ENCODE results near the gene FAM149A. TPM values are rescaled to one million over a fixed set of nuclear protein-coding genes. Genes with fewer than 3 reads are reported as not detected.

The FAM149A gene
- total and polyA plus RNA-seq, 10 of the 15 experiments (the other 5 are each of a cell fraction or from before 2014, with no cell fraction given): 0.38 to 1.9 (median 0.99) TPM

DNA sequence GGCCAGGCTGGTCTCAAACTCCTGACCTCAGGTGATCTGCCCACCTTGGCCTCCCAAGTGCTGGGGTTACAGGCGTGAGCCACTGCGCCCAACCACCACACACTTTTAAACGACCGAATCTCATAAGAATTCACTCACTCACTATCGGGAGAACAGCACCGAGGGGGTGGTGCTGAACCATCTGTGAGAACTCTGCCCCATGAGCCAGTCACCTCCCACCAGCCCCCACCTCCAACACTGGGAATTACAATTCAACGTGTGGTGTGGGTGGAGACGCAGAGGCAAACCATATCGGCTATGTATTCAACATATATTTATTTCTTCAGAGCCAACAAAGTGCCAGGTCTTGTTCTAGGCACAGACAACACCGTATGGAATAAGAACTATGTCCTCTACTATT, 32.0 kb upstream of the FAM149A start:
- Histone ChIP-seq H3K27ac (ENCODE audit: control insufficient read depth, insufficient read depth) (no peak overlapping the region), H3K4me2 (ENCODE audit: control insufficient read depth, insufficient read depth) (no peak overlapping the region), H3K79me2 (ENCODE audit: control insufficient read depth, insufficient read depth, low read length) (no peaks in the 10 kb centered on the region), H3K4me3 (no peak overlapping the region), H3K27me3 (replicated peaks in 1 of 2; ENCODE audit: control insufficient read depth in 2 of 2, insufficient read depth in 2 of 2, low read length in 1 of 2) (peaks cover 0 to 3% of the 10 kb centered on the region in 2 experiments; a peak in 1 of 4 replicates), H3K36me3 (ENCODE audit: control insufficient read depth in 2 of 2, insufficient read depth in 2 of 2, low read length in 1 of 2) (no peaks in the 10 kb centered on the region), H3K4me1 (ENCODE audit: control insufficient read depth, insufficient read depth, low read length) (no peaks in the 10 kb centered on the region), H2AFZ (ENCODE audit: control insufficient read depth, low read depth, low read length) (no peak overlapping the region), H3K9me3 (replicated peaks; ENCODE audit: control insufficient read depth, insufficient read depth, low read length) (no peaks in the 10 kb centered on the region), H3K9ac (ENCODE audit: control insufficient read depth, insufficient read depth, low read length) (no peak overlapping the region), H4K20me1 (ENCODE audit: control insufficient read depth, insufficient read depth) (no peaks in the 10 kb centered on the region)
- SMC1A ChIA-PET (ENCODE audit: uncharacterized antibody, unreplicated experiment): interaction anchor here (0.8 kb wide), 1 partner anchor 51 kb away, joined by 3 read pairs; no protein-coding TSS in a partner anchor
- WGBS (ENCODE audit: insufficient coverage, insufficient replicate concordance, low lambda C conversion rate, missing lambda C conversion rate): 80% methylated on average over 10 of the region's 10 CpGs
- no peak for DNase-seq (ENCODE audit: low read depth, low spot score)
- POLR2A ChIA-PET: no interaction called here
- in situ Hi-C loops (cut with MboI) (no loop called here), intact Hi-C loops (cut with micrococcal nuclease; ENCODE audit: unreplicated experiment) (no loop called here)
- BruUV-seq (replicated peaks): no TSS peak
- FAIRE-seq: no peak
- CTCF ChIA-PET: interaction anchor here (0.8 kb wide), 1 partner anchor 65 kb away, joined by 3 read pairs; no protein-coding TSS in a partner anchor
- RAD21 ChIA-PET (ENCODE audit: unreplicated experiment): no interaction called here
- TF ChIP-seq, protein P1, sequence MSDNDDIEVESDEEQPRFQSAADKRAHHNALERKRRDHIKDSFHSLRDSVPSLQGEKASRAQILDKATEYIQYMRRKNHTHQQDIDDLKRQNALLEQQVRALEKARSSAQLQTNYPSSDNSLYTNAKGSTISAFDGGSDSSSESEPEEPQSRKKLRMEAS (IDR thresholded peaks at IDR 0.05; ENCODE audit: low read depth, low read length): no peak
- no peak for TF ChIP-seq HCFC1 (IDR thresholded peaks at IDR 0.05; ENCODE audit: low read length)
- ATAC-seq: no peak

DNA sequence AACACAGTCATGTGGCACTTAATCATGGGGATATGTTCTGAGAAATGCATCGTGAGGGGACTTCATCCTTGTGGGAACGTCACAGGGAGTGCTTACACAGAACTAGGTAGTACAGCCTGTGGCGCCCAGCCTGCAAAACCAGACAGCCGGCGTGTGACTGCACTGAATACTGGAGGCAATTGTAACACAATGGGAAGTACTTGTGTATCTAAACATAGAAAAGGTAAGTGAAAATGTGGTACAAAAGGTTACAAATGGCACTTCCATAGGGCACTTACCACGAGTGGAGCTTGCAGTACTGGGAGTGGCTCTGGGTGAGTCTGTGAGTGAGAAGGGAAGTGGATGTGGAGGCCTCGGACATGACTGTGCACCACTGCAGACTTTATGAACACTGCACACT, 30.3 kb upstream of the FAM149A start:
- no peaks in the 10 kb centered on the region for H3K9me3 ChIP-seq (replicated peaks; ENCODE audit: control insufficient read depth, insufficient read depth, low read length)
- no peaks in the 10 kb centered on the region for H4K20me1 ChIP-seq (ENCODE audit: control insufficient read depth, insufficient read depth)
- H3K36me3 ChIP-seq (ENCODE audit: control insufficient read depth in 2 of 2, insufficient read depth in 2 of 2, low read length in 1 of 2): no peaks in the 10 kb centered on the region
- intact Hi-C loops (cut with micrococcal nuclease; ENCODE audit: unreplicated experiment) (no loop called here), in situ Hi-C loops (cut with MboI) (no loop called here)
- DNase-seq (ENCODE audit: low read depth, low spot score) (no peak), ATAC-seq (no peak), FAIRE-seq (no peak)
- ChIA-PET RAD21 (ENCODE audit: unreplicated experiment) (interaction anchor here (1.2 kb wide), 1 partner anchor 63 kb away, joined by 3 read pairs; no protein-coding TSS in a partner anchor), CTCF (no interaction called here), POLR2A (no interaction called here), SMC1A (ENCODE audit: uncharacterized antibody, unreplicated experiment) (no interaction called here)
- H2AFZ ChIP-seq (ENCODE audit: control insufficient read depth, low read depth, low read length): no peak overlapping the region
- H3K4me3 ChIP-seq: no peak overlapping the region
- H3K79me2 ChIP-seq (ENCODE audit: control insufficient read depth, insufficient read depth, low read length): no peaks in the 10 kb centered on the region
- BruUV-seq (replicated peaks): no TSS peak
- no peaks in the 10 kb centered on the region; a peak in 1 of 4 replicates for H3K27me3 ChIP-seq (replicated peaks in 1 of 2; ENCODE audit: control insufficient read depth in 2 of 2, insufficient read depth in 2 of 2, low read length in 1 of 2)
- no peak overlapping the region for H3K27ac ChIP-seq (ENCODE audit: control insufficient read depth, insufficient read depth)
- no peak for TF ChIP-seq ZBED1 (IDR thresholded peaks at IDR 0.05; ENCODE audit: borderline replicate concordance)
- no peak for TF ChIP-seq IKZF1 (conservative IDR thresholded peaks at IDR 0.05)
- no peak for TF ChIP-seq BCL11A (IDR thresholded peaks at IDR 0.05; ENCODE audit: low read depth, low read length)
- TF ChIP-seq NFIC (IDR thresholded peaks at IDR 0.05; ENCODE audit: low read depth, low read length): no peak
- TF ChIP-seq MEF2B (IDR thresholded peaks at IDR 0.05; ENCODE audit: partially characterized antibody, poor library complexity, severe bottlenecking): no peak
- no peak for TF ChIP-seq SP1 (IDR thresholded peaks at IDR 0.05; ENCODE audit: low read depth, low read length)
- TF ChIP-seq EP300 (IDR thresholded peaks at IDR 0.05; ENCODE audit: borderline replicate concordance in 1 of 2, control insufficient read depth in 1 of 2, low read depth in 2 of 2, low read length in 2 of 2): no peak
- no peak for TF ChIP-seq GATAD2B (conservative IDR thresholded peaks at IDR 0.05; ENCODE audit: low read depth)
- TF ChIP-seq HDAC2 (IDR thresholded peaks at IDR 0.05): no peak
- no peak for TF ChIP-seq DPF2 (IDR thresholded peaks at IDR 0.05)
- no peak for TF ChIP-seq ZNF274 (IDR thresholded peaks at IDR 0.05; ENCODE audit: insufficient read depth, insufficient read length)
- TF ChIP-seq, protein P2, sequence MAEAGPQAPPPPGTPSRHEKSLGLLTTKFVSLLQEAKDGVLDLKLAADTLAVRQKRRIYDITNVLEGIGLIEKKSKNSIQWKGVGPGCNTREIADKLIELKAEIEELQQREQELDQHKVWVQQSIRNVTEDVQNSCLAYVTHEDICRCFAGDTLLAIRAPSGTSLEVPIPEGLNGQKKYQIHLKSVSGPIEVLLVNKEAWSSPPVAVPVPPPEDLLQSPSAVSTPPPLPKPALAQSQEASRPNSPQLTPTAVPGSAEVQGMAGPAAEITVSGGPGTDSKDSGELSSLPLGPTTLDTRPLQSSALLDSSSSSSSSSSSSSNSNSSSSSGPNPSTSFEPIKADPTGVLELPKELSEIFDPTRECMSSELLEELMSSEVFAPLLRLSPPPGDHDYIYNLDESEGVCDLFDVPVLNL (IDR thresholded peaks at IDR 0.05; ENCODE audit: low read depth, low read length): no peak
- H3K4me1 ChIP-seq (ENCODE audit: control insufficient read depth, insufficient read depth, low read length): no peaks in the 10 kb centered on the region
- no peak overlapping the region for H3K4me2 ChIP-seq (ENCODE audit: control insufficient read depth, insufficient read depth)
- WGBS (ENCODE audit: insufficient coverage, insufficient replicate concordance, low lambda C conversion rate, missing lambda C conversion rate): 46% methylated on average over 7 of the region's 7 CpGs
- no peak overlapping the region for H3K9ac ChIP-seq (ENCODE audit: control insufficient read depth, insufficient read depth, low read length)

Measured in GM12878 (cell line).